Uterus (tissue), 4 donors: Measurements from ENCODE around the gene HIP1R. TPM values are rescaled to one million over a fixed set of nuclear protein-coding genes. Genes with fewer than 3 reads are reported as not detected.

Experiments used
- DNase-seq, 2 donors: peaks; one replicate each; pipeline ENCODE4 v3.0.0-alpha.2; 2019 to 2020
- H3K27ac ChIP-seq, 2 donors: fragments of 200-600 bp; sonication (generic); 1 replicate in 1 of 2; 2 replicates in 1 of 2; pipeline ENCODE4 v1.5.1; 2016 to 2018
- H3K27me3 ChIP-seq, 2 donors: fragments of 200-600 bp; sonication (generic); one replicate each; pipeline ENCODE4 v1.5.1; 2018 to 2019; ENCODE audit warnings: control low read depth in 1 of 2
- H3K36me3 ChIP-seq, 2 donors: fragments of 200-600 bp; sonication (generic); one replicate each; pipeline ENCODE4 v1.5.1; 2019; ENCODE audit warnings: control low read depth in 1 of 2
- H3K4me1 ChIP-seq, 2 donors: fragments of 200-600 bp; sonication (generic); one replicate each; pipeline ENCODE4 v1.5.1; 2018 to 2019; ENCODE audit warnings: control low read depth in 1 of 2
- H3K4me3 ChIP-seq, 2 donors: fragments of 200-600 bp; sonication (generic); 1 replicate in 1 of 2; 2 replicates in 1 of 2; pipeline ENCODE4 v1.5.1; 2018 to 2019; ENCODE audit warnings: mild to moderate bottlenecking in 1 of 2
- H3K9me3 ChIP-seq, 2 donors: fragments of 200-600 bp; sonication (generic); one replicate each; pipeline ENCODE4 v1.5.1; 2019; ENCODE audit warnings: control low read depth in 1 of 2
- POLR2A ChIP-seq, 2 donors: fragments of 450-650 bp; IDR thresholded peaks; one replicate each; pipeline ENCODE4 v1.6.1; 2016; ENCODE audit warnings: antibody characterized with exemption in 2 of 2, mild to moderate bottlenecking in 1 of 2, moderate library complexity in 1 of 2
- intact Hi-C: fragments of 100-400 bp; cut with DNase I; formaldehyde crosslinking; loops from one replicate; pipeline ENCODE4 v1.15.1; 2023; ENCODE audit warnings: low total_unique reads
- total RNA-seq, 4 donors: library from RNA; depleted of rRNA in 3 of 4; stranded (reverse); fragments of >200 nt in 3 of 4; gene quantifications; one replicate each; pipeline versions ENCODE4 v1.1.0 to v1.2.4, GENCODE V29; 2014 to 2023
- TF ChIP-seq, protein P1 (sequence below), 4 experiments: fragments of 200-600 bp in 2 of 4; fragments of 450-650 bp in 2 of 4; sonication (generic) in 2 of 4; IDR thresholded peaks; one replicate each; pipeline ENCODE4 v1.5.1; 2016 to 2019; ENCODE audit warnings: antibody characterized with exemption in 4 of 4, mild to moderate bottlenecking in 2 of 4, moderate library complexity in 1 of 4
- donor health status: DM: yes; HTN: yes; CAD: no.

Gene HIP1R
- total RNA-seq, 4 donors from 2014 or later = 2.9 to 31.3 (median 25.8) TPM

- H3K27ac ChIP-seq = no peak overlapping the region
- no peak overlapping the region for H3K4me3 ChIP-seq
- no peak for DNase-seq
- TF ChIP-seq, protein P1, sequence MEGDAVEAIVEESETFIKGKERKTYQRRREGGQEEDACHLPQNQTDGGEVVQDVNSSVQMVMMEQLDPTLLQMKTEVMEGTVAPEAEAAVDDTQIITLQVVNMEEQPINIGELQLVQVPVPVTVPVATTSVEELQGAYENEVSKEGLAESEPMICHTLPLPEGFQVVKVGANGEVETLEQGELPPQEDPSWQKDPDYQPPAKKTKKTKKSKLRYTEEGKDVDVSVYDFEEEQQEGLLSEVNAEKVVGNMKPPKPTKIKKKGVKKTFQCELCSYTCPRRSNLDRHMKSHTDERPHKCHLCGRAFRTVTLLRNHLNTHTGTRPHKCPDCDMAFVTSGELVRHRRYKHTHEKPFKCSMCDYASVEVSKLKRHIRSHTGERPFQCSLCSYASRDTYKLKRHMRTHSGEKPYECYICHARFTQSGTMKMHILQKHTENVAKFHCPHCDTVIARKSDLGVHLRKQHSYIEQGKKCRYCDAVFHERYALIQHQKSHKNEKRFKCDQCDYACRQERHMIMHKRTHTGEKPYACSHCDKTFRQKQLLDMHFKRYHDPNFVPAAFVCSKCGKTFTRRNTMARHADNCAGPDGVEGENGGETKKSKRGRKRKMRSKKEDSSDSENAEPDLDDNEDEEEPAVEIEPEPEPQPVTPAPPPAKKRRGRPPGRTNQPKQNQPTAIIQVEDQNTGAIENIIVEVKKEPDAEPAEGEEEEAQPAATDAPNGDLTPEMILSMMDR (IDR thresholded peaks at IDR 0.05) = no peak
- TF ChIP-seq POLR2A (IDR thresholded peaks at IDR 0.05) = no peak
- H3K4me1 ChIP-seq = no peaks in the 10 kb centered on the region
- H3K27me3 ChIP-seq = no peaks in the 10 kb centered on the region
- intact Hi-C loops = no loop called here
- H3K36me3 ChIP-seq = no peaks in the 10 kb centered on the region
- H3K9me3 ChIP-seq = no peaks in the 10 kb centered on the region
Measured at GRCh38 chr12:122855071-122855829, 20.0 kb downstream of the HIP1R start.

GRCh38 chr12:122855928-122856831 is 20.9 kb downstream of the HIP1R start:
- Histone ChIP-seq H3K27me3 (no peaks in the 10 kb centered on the region), H3K27ac (no peak overlapping the region), H3K4me3 (no peak overlapping the region), H3K9me3 (no peaks in the 10 kb centered on the region), H3K4me1 (no peaks in the 10 kb centered on the region), H3K36me3 (no peaks in the 10 kb centered on the region)
- TF ChIP-seq, protein P1 (IDR thresholded peaks at IDR 0.05) = no peak
- TF ChIP-seq POLR2A (IDR thresholded peaks at IDR 0.05) = no peak
- intact Hi-C loops = no loop called here
- DNase-seq = no peak

GRCh38 chr12:122856999-122857671 is 21.9 kb downstream of the HIP1R start:
- DNase-seq = no peak
- no peaks in the 10 kb centered on the region for H3K27me3 ChIP-seq
- no peak overlapping the region for H3K27ac ChIP-seq
- H3K4me3 ChIP-seq = no peak overlapping the region
- no peaks in the 10 kb centered on the region for H3K36me3 ChIP-seq
- no peak for TF ChIP-seq POLR2A (IDR thresholded peaks at IDR 0.05)
- TF ChIP-seq, protein P1 (IDR thresholded peaks at IDR 0.05) = no peak
- H3K9me3 ChIP-seq = no peaks in the 10 kb centered on the region
- intact Hi-C loops = no loop called here
- no peaks in the 10 kb centered on the region for H3K4me1 ChIP-seq

- H3K27me3 ChIP-seq = no peaks in the 10 kb centered on the region
- intact Hi-C loops = no loop called here
- TF ChIP-seq, protein P1 (IDR thresholded peaks at IDR 0.05) = no peak
- no peak for TF ChIP-seq POLR2A (IDR thresholded peaks at IDR 0.05)
Measured at GRCh38 chr12:122858171-122858570, 22.9 kb downstream of the HIP1R start.

More at GRCh38 chr12:122858171-122858570, 22.9 kb downstream of the HIP1R start:
- H3K9me3 ChIP-seq = no peaks in the 10 kb centered on the region
- H3K4me3 ChIP-seq = no peak overlapping the region
- H3K27ac ChIP-seq = no peak overlapping the region
- H3K4me1 ChIP-seq = no peaks in the 10 kb centered on the region
- DNase-seq = no peak
- no peaks in the 10 kb centered on the region for H3K36me3 ChIP-seq
